Activated naive CD8-positive, alpha-beta T cell treated with anti-CD3 and anti-CD28 coated beads for 36 hours (primary cell): Measurements from ENCODE around the gene PTPRN2. TPM values are rescaled to one million over a fixed set of nuclear protein-coding genes. Genes with fewer than 3 reads are reported as not detected.

Experiments
- DNase-seq: peaks from one replicate; pipeline ENCODE4 v3.0.0; 2021
- H3K27ac Mint-ChIP-seq: one replicate; pipeline ENCODE4 v1.8.0; 2022; ENCODE audit warnings: mild to moderate bottlenecking, moderate library complexity, mixed read lengths
- H3K27me3 Mint-ChIP-seq: one replicate; pipeline ENCODE4 v1.8.0; 2022; ENCODE audit warnings: mild to moderate bottlenecking, mixed read lengths
- H3K36me3 Mint-ChIP-seq: one replicate; pipeline ENCODE4 v1.8.0; 2021; ENCODE audit warnings: mild to moderate bottlenecking, mixed read lengths
- H3K4me1 Mint-ChIP-seq: one replicate; pipeline ENCODE4 v1.8.0; 2021; ENCODE audit warnings: mixed read lengths
- H3K4me3 Mint-ChIP-seq: one replicate; pipeline ENCODE4 v1.8.0; 2022; ENCODE audit warnings: mild to moderate bottlenecking, moderate library complexity, mixed read lengths
- H3K9me3 Mint-ChIP-seq: one replicate; pipeline ENCODE4 v1.8.0; 2022; ENCODE audit warnings: mixed read lengths
- total RNA-seq, 2 experiments: library from RNA; stranded (reverse); gene quantifications; one replicate each; pipeline ENCODE4 v1.2.3, GENCODE V29; 2021

Gene PTPRN2
- total RNA-seq, 2 experiments from 2014 or later = 0.72 to 0.74 TPM

GRCh38 chr7:157664871-157665633 is 922.6 kb downstream of the PTPRN2 start:
- Mint-ChIP-seq H3K4me3 (no peak overlapping the region), H3K36me3 (no peaks in the 10 kb centered on the region), H3K27me3 (peaks cover 15% of the 10 kb centered on the region), H3K27ac (no peak overlapping the region), H3K9me3 (no peaks in the 10 kb centered on the region), H3K4me1 (peaks cover 17% of the 10 kb centered on the region)
- no peak for DNase-seq

- DNase-seq = no peak
- Mint-ChIP-seq H3K9me3 (no peaks in the 10 kb centered on the region), H3K36me3 (no peaks in the 10 kb centered on the region), H3K4me3 (no peak overlapping the region), H3K4me1 (peaks cover 17% of the 10 kb centered on the region), H3K27me3 (peaks cover 6% of the 10 kb centered on the region), H3K27ac (no peak overlapping the region)
Measured at GRCh38 chr7:157664034-157664433, 923.6 kb downstream of the PTPRN2 start.

DNA sequence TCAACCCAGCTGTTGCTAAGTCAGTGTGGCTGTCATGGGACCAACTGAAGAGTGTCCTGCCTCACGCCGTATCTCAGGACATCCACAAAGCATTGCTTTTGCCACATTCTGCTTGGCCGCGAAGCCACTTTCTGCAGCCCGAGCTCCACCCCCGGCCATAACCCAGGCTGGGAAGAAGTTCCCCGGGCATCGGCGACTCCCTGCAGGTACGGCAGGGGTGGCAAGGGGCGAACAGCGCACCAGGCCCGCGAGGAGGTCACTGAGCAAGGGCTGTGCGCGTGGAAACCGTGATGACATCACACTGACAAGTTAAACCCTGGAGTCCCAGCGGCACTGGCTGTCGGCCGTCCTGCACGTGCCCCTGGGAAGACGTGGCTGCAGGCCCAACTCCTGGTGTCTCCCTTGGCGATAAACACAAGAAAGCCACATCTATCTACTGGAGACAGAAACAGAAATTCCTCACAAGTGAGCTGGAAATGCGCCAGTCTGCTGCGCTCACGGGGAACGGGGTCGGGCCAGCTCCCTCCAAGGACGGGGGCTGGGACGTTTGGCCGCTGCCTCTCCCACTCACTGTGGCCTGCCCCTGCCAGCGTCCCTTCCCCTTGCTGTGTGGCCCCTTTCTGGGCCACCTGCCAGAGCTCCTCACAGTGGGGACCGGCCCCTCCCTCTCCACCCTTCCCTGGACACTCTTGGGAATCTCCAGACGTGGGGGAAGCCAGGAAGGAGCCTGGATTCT is 924.5 kb downstream of the PTPRN2 start:
- no peak overlapping the region for H3K27ac Mint-ChIP-seq
- H3K36me3 Mint-ChIP-seq = no peaks in the 10 kb centered on the region
- no peaks in the 10 kb centered on the region for H3K27me3 Mint-ChIP-seq
- H3K9me3 Mint-ChIP-seq = no peaks in the 10 kb centered on the region
- H3K4me1 Mint-ChIP-seq = peaks cover 13% of the 10 kb centered on the region
- H3K4me3 Mint-ChIP-seq = no peak overlapping the region
- no peak for DNase-seq

DNA sequence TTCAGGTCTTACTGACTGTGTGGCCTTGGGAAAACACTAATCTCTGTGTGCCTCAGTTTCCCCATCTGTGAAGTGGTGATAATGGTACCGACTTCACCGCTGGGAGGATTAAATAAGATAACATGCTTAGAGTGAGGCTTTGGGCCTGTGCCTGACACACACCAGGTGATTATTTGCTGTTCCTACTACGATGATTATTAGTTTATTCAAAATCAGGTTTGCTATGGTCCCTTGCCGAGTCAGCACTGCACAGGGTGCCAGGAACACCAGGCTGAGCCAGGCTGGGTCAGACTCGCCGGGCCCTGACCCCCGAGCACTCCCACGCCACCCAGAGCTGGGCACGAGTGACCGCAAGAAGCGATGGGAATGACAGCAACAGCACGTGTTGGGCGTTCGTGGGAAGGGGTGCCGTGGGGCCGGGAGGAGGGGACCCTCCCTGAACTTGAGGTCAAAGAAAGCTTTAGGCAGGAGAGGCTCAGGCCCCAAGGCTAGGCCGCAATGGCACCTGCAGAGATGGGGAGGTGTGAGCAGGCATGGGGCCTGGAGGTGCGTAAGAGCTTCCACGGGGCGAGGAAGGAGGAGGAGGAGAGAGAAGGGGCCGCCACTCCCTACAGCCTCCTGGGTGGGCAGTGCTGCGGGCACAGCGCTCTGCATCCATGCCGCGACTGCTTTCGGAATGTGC is 925.4 kb downstream of the PTPRN2 start:
- H3K4me1 Mint-ChIP-seq = peaks cover 11% of the 10 kb centered on the region
- H3K36me3 Mint-ChIP-seq = no peaks in the 10 kb centered on the region
- DNase-seq = no peak
- no peak overlapping the region for H3K4me3 Mint-ChIP-seq
- no peaks in the 10 kb centered on the region for H3K9me3 Mint-ChIP-seq
- H3K27ac Mint-ChIP-seq = no peak overlapping the region
- no peaks in the 10 kb centered on the region for H3K27me3 Mint-ChIP-seq

DNA sequence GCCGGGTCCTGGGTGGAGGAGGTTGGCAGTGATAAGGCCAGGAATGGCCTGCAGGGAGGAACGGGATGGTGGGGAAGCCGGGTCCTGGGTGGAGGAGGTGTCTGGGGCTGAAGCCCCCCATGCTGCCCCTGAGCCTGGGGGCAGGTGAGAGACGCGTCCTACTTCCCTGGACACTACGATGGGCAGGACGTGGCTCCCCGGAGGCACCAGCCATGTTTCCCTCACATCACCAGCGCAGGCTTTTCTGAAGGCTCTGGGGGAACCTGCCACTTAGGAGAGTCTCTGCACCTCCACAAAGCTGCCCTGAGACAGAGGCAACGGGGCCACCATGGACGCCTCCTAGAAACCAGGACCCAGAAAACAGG is 926.0 kb downstream of the PTPRN2 start:
- H3K4me1 Mint-ChIP-seq = peaks cover 11% of the 10 kb centered on the region
- DNase-seq = no peak

GRCh38 chr7:157660971-157661610 is 926.5 kb downstream of the PTPRN2 start:
- H3K36me3 Mint-ChIP-seq = no peaks in the 10 kb centered on the region
- no peaks in the 10 kb centered on the region for H3K9me3 Mint-ChIP-seq
- DNase-seq = no peak
- peaks cover 11% of the 10 kb centered on the region for H3K4me1 Mint-ChIP-seq
- H3K4me3 Mint-ChIP-seq = no peak overlapping the region
- H3K27ac Mint-ChIP-seq = no peak overlapping the region
- no peaks in the 10 kb centered on the region for H3K27me3 Mint-ChIP-seq

More for the DNA sequence above, 926.0 kb downstream of the PTPRN2 start:
- H3K9me3 Mint-ChIP-seq = no peaks in the 10 kb centered on the region
- no peaks in the 10 kb centered on the region for H3K36me3 Mint-ChIP-seq
- no peak overlapping the region for H3K27ac Mint-ChIP-seq
- H3K27me3 Mint-ChIP-seq = no peaks in the 10 kb centered on the region
- H3K4me3 Mint-ChIP-seq = no peak overlapping the region

DNA sequence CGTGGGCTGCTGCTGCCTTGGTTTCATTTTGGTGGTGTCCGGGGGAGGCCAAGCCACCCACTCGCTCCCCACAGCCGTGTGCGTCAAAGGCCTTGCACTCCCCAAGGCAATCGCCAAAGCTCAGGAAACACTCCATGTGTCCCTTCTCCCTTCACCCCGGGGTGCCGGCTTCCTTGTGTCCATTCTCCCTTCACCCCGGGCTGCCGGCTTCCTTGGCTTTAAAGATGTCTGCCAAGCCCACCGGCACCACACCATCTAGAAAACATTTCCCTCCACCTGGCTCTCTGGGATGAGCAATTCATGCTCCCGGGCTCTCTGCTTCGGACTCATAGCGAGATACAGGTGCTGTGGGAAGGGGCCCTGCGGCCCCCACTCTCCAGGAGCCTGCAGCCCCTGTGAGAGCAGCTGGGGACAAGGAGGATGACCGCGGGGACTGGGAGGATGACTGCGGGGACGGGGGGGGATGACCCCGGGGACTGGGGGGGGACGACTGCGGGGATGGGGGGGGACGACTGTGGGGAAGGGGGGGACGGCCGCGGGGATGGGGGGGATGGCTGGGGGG is 928.7 kb downstream of the PTPRN2 start:
- H3K9me3 Mint-ChIP-seq = no peaks in the 10 kb centered on the region
- no peak overlapping the region for H3K4me3 Mint-ChIP-seq
- H3K27me3 Mint-ChIP-seq = no peaks in the 10 kb centered on the region
- DNase-seq = no peak
- H3K36me3 Mint-ChIP-seq = no peaks in the 10 kb centered on the region
- H3K27ac Mint-ChIP-seq = no peak overlapping the region
- H3K4me1 Mint-ChIP-seq = peaks cover 11% of the 10 kb centered on the region

GRCh38 chr7:157657741-157658740 is 929.6 kb downstream of the PTPRN2 start:
- DNase-seq = no peak
- Mint-ChIP-seq H3K27me3 (no peaks in the 10 kb centered on the region), H3K4me3 (no peak overlapping the region), H3K4me1 (peaks cover 11% of the 10 kb centered on the region), H3K36me3 (no peaks in the 10 kb centered on the region), H3K27ac (no peak overlapping the region), H3K9me3 (no peaks in the 10 kb centered on the region)

- Mint-ChIP-seq H3K36me3 (no peaks in the 10 kb centered on the region), H3K27ac (no peak overlapping the region), H3K27me3 (no peaks in the 10 kb centered on the region), H3K4me3 (no peak overlapping the region), H3K9me3 (no peaks in the 10 kb centered on the region), H3K4me1 (peaks cover 11% of the 10 kb centered on the region)
- no peak for DNase-seq
Measured at GRCh38 chr7:157656195-157656769, 931.3 kb downstream of the PTPRN2 start.

- Mint-ChIP-seq H3K4me1 (peaks cover 3% of the 10 kb centered on the region), H3K27ac (no peak overlapping the region), H3K27me3 (no peaks in the 10 kb centered on the region), H3K36me3 (no peaks in the 10 kb centered on the region), H3K4me3 (no peak overlapping the region), H3K9me3 (no peaks in the 10 kb centered on the region)
- DNase-seq = no peak
Measured at GRCh38 chr7:157654350-157654749, 933.3 kb downstream of the PTPRN2 start.

GRCh38 chr7:157653827-157654207 is 933.8 kb downstream of the PTPRN2 start:
- H3K27me3 Mint-ChIP-seq = no peaks in the 10 kb centered on the region

DNA sequence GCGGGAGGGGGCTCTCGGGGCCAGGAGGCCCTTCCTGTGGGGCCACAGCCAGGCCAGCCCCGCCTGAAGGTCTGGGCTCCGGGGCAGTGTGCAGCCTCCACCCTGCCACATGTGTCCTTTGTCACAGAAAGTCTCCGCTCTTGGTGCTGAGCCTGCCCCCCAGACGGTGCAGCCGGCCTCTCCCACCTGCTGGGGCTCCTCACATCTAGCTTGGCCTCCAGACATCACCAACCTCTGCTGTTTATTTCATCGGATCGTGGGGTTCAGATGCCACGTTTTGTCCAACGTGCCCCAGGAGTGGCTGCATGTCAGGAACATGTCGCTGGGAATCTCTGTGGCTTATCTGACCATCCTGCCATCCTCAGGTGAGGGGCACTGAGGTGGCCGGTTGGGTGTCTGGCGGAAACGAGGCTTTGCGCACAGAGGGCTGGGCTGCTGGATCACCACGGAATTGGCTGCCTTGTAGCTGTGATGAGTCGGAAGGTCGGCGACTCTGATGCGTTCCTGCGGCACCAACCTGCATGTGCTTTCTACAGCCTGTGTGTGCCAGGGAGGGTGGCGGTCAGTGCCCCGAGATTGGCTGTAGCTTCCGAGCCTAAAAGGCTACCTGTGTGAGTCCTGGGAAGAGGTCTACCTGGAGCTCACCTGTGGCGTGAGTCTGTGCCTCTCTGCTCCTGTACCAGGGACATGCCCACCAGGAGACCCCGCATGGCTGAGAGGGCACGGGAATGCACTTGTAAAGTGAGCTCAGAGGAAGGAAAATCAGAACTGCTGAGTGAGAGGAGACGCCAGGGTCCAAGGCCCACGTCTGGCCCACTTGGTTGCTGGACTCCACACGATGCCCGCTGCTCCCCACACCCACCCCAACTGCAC is 934.4 kb downstream of the PTPRN2 start:
- H3K9me3 Mint-ChIP-seq = no peaks in the 10 kb centered on the region
- no peaks in the 10 kb centered on the region for H3K36me3 Mint-ChIP-seq
- no peak for DNase-seq
- H3K27ac Mint-ChIP-seq = no peak overlapping the region
- no peak overlapping the region for H3K4me3 Mint-ChIP-seq
- no peaks in the 10 kb centered on the region for H3K27me3 Mint-ChIP-seq
- H3K4me1 Mint-ChIP-seq = no peaks in the 10 kb centered on the region

More at GRCh38 chr7:157653827-157654207, 933.8 kb downstream of the PTPRN2 start:
- Mint-ChIP-seq H3K4me3 (no peak overlapping the region), H3K27ac (no peak overlapping the region), H3K9me3 (no peaks in the 10 kb centered on the region), H3K4me1 (peaks cover 3% of the 10 kb centered on the region), H3K36me3 (no peaks in the 10 kb centered on the region)
- no peak for DNase-seq
